Right atrium auricular region (tissue), 2 donors: ENCODE measurements around the gene CNFN. TPM values are rescaled to one million over a fixed set of nuclear protein-coding genes. Genes with fewer than 3 reads are reported as not detected.
"Not testable (repeated sequence)": the region's sequence is repeated elsewhere in the genome, so short reads cannot be mapped to it uniquely, and the experiment has no call there.

Experiments
- DNase-seq: peaks from one replicate; pipeline ENCODE4 v3.0.0-alpha.2; 2019; ENCODE audit warnings: low spot score
- H3K27ac ChIP-seq, 2 donors: fragments of 200-600 bp; sonication (generic); 1 replicate in 1 of 2; 2 replicates in 1 of 2; pipeline ENCODE4 v1.5.1; 2016 to 2019
- H3K27me3 ChIP-seq, 2 donors: fragments of 200-600 bp; sonication (generic); one replicate each; pipeline versions ENCODE4 v1.5.1 to v1.6.0; 2017 to 2019
- H3K36me3 ChIP-seq: fragments of 200-600 bp; sonication (generic); one replicate; pipeline ENCODE4 v1.5.1; 2016
- H3K4me1 ChIP-seq, 2 donors: fragments of 200-600 bp; sonication (generic); one replicate each; pipeline versions ENCODE4 v1.5.1 to v1.6.0; 2017 to 2019
- H3K4me3 ChIP-seq, 2 donors: fragments of 200-600 bp; sonication (generic); 1 replicate in 1 of 2; 2 replicates in 1 of 2; pipeline ENCODE4 v1.5.1; 2017 to 2019; ENCODE audit warnings: mild to moderate bottlenecking in 1 of 2, moderate library complexity in 1 of 2
- H3K9me3 ChIP-seq, 2 donors: fragments of 200-600 bp; sonication (generic); one replicate each; pipeline ENCODE4 v1.5.1; 2019
- microRNA-seq, 2 donors: library from miRNA; unstranded; fragments of <30 nt; microRNA quantifications; one replicate each; pipeline ENCODE4, GENCODE V29; 2016 to 2017; ENCODE audit warnings: borderline number of aligned reads in 2 of 2, borderline replicate concordance in 1 of 2
- total RNA-seq, 2 donors: library from RNA; depleted of rRNA; stranded (reverse); fragments of >200 nt; gene quantifications; one replicate each; pipeline ENCODE4 v1.1.0, GENCODE V29; 2016
- TF ChIP-seq, protein P1 (sequence below), 2 donors: fragments of 200-600 bp; sonication (generic); IDR thresholded peaks; one replicate each; pipeline ENCODE4 v1.5.1; 2019; ENCODE audit warnings: antibody characterized with exemption in 2 of 2

CNFN gene
- total RNA-seq, 2 donors from 2014 or later, result 1.1 TPM; not detected in 1

DNA sequence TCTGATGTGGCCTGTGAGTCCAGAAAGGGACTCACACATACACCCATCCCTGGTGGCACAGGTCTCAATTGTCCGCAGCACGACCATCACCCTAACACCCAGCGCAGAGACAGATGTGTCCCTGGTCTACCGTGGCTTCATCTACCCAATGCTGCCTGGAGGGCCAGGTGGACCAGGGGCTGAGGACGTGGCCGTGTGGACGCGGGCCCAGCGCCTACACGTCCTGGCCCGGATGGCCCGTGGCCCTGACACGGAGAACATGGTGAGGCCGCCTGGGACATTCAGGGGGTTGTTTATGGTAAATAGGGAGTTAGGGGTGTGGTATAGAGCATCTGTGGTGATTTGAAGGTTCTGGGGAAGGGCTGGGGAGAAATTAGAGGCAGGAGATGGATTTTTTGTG lies 41.9 kb downstream of the CNFN start:
- Histone ChIP-seq H3K27ac (no peak overlapping the region), H3K36me3 (peaks cover 20% of the 10 kb centered on the region), H3K4me3 (no peak overlapping the region), H3K27me3 (no peaks in the 10 kb centered on the region), H3K4me1 (no peaks in the 10 kb centered on the region), H3K9me3 (no peaks in the 10 kb centered on the region)
- TF ChIP-seq, protein P1, sequence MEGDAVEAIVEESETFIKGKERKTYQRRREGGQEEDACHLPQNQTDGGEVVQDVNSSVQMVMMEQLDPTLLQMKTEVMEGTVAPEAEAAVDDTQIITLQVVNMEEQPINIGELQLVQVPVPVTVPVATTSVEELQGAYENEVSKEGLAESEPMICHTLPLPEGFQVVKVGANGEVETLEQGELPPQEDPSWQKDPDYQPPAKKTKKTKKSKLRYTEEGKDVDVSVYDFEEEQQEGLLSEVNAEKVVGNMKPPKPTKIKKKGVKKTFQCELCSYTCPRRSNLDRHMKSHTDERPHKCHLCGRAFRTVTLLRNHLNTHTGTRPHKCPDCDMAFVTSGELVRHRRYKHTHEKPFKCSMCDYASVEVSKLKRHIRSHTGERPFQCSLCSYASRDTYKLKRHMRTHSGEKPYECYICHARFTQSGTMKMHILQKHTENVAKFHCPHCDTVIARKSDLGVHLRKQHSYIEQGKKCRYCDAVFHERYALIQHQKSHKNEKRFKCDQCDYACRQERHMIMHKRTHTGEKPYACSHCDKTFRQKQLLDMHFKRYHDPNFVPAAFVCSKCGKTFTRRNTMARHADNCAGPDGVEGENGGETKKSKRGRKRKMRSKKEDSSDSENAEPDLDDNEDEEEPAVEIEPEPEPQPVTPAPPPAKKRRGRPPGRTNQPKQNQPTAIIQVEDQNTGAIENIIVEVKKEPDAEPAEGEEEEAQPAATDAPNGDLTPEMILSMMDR (IDR thresholded peaks at IDR 0.05), result no peak
- no peak for DNase-seq

- peaks cover 19% of the 10 kb centered on the region for H3K36me3 ChIP-seq
- no peaks in the 10 kb centered on the region for H3K4me1 ChIP-seq
- no peak overlapping the region for H3K27ac ChIP-seq
- no peaks in the 10 kb centered on the region for H3K27me3 ChIP-seq
- no peak for DNase-seq
- TF ChIP-seq, protein P1 (IDR thresholded peaks at IDR 0.05), result no peak
- no peaks in the 10 kb centered on the region for H3K9me3 ChIP-seq
- no peak overlapping the region for H3K4me3 ChIP-seq
These were observed 44.8 kb downstream of the CNFN start for GRCh38 chr19:42345191-42345812.

DNA sequence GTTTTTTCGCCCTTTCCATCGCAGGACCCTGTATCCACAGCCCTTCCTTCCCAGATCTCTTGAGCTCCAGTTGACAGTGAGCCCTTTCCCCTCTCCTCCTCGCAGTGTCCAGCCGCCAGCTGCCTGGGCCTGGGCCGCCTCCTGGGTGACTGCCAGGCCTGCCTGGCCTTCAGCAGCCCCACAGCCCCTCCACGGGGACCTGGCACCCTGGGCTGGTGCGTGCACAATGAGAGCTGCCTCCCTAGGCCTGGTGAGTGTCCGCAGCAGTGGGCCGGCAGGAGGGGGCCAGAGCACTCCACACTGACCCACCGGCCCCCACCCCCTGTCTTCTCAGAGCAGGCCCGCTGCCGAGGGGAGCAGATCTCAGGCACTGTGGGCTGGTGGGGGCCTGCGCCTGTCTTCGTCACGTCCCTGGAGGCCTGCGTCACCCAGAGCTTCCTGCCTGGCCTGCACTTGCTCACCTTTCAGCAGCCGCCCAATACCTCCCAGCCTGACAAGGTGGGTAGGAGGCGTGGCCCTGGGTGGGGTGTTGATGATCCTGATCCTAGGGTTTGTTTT lies 45.7 kb downstream of the CNFN start:
- Histone ChIP-seq H3K9me3 (no peaks in the 10 kb centered on the region), H3K4me1 (no peaks in the 10 kb centered on the region), H3K27ac (no peak overlapping the region), H3K27me3 (no peaks in the 10 kb centered on the region), H3K4me3 (no peak overlapping the region), H3K36me3 (peaks cover 19% of the 10 kb centered on the region)
- DNase-seq, result no peak
- TF ChIP-seq, protein P1 (IDR thresholded peaks at IDR 0.05), result no peak

- Histone ChIP-seq H3K27ac (no peak overlapping the region), H3K4me1 (no peaks in the 10 kb centered on the region), H3K9me3 (no peaks in the 10 kb centered on the region), H3K36me3 (peaks cover 19% of the 10 kb centered on the region), H3K4me3 (no peak overlapping the region), H3K27me3 (no peaks in the 10 kb centered on the region)
- TF ChIP-seq, protein P1 (IDR thresholded peaks at IDR 0.05), result no peak
- DNase-seq, result no peak
These were observed 46.6 kb downstream of the CNFN start for GRCh38 chr19:42343344-42344110.

GRCh38 chr19:42339922-42340321 lies 50.2 kb downstream of the CNFN start:
- not testable (repeated sequence) for DNase-seq, H3K9me3 ChIP-seq
- peaks cover 32% of the 10 kb centered on the region for H3K36me3 ChIP-seq

GRCh38 chr19:42339126-42339860 lies 50.8 kb downstream of the CNFN start:
- not testable (repeated sequence) for H3K4me3 ChIP-seq, H3K27ac ChIP-seq, H3K27me3 ChIP-seq, H3K4me1 ChIP-seq, H3K9me3 ChIP-seq, DNase-seq
- H3K36me3 ChIP-seq, result peaks cover 27% of the 10 kb centered on the region

More at GRCh38 chr19:42339922-42340321, 50.2 kb downstream of the CNFN start:
- not testable (repeated sequence) for H3K27ac ChIP-seq, H3K27me3 ChIP-seq, H3K4me3 ChIP-seq, H3K4me1 ChIP-seq

Small RNAs within 50 kb of the gene (microRNA-seq; reads per million reads assigned to microRNA genes)
- gene MIR8077, result 0 reads per million in 2 donors

Other genes starting within 250 kb of the CNFN start
- 10 to 100 TPM; 19.2 to 24.8 TPM for gene DEDD2, start 172.6 kb downstream of the CNFN start, total RNA-seq
- gene ZNF526, start 170.0 kb downstream of the CNFN start, total RNA-seq, result 1 to 10 TPM; 2.6 to 5.4 TPM
- gene GSK3A, start 147.7 kb downstream of the CNFN start, total RNA-seq, result 10 to 100 TPM; 18.1 to 27.9 TPM
- 10 to 100 TPM; 26.8 to 34.9 TPM for gene ERF, start 135.2 kb downstream of the CNFN start, total RNA-seq
- gene CIC, start 121.0 kb downstream of the CNFN start, total RNA-seq, result 10 to 100 TPM; 27.4 to 53.5 TPM
- under 1 TPM in 1 of 2 donors, not detected in 1; 0.59 TPM for gene PRR19, start 88.2 kb downstream of the CNFN start, total RNA-seq
- 1 to 10 TPM; 2.2 to 8.2 TPM for gene PAFAH1B3, start 87.7 kb downstream of the CNFN start, total RNA-seq
- gene TMEM145, start 77.0 kb downstream of the CNFN start, total RNA-seq, result under 1 TPM in 1 of 2 donors, not detected in 1; 0.94 TPM
- 10 to 100 TPM; 24.3 to 31.2 TPM for gene MEGF8, start 64.7 kb downstream of the CNFN start, total RNA-seq
- 10 to 100 TPM; 11.6 to 36.5 TPM for gene LIPE, start 37.1 kb upstream of the CNFN start, total RNA-seq
- gene CXCL17, start 52.6 kb upstream of the CNFN start, total RNA-seq, result not detected
- gene CEACAM1, start 138.2 kb upstream of the CNFN start, total RNA-seq, result under 1 TPM; 0.78 to 0.94 TPM
- not detected for gene CEACAM8, start 204.6 kb upstream of the CNFN start, total RNA-seq